NCI-H2029 (cell line): Measurements from ENCODE around the gene LRRC4C.
"Not testable (repeated sequence)": the region's sequence is repeated elsewhere in the genome, so short reads cannot be mapped to it uniquely, and the experiment has no call there.

Experiments used
- DNase-seq: peaks from one replicate; lab custom pipeline; 2025; lab: John Stamatoyannopoulos, UW

LRRC4C gene

GRCh38 chr11:41018224-41018623, 441.2 kb downstream of the LRRC4C start:
- no peak for DNase-seq

GRCh38 chr11:41010361-41011050, 448.9 kb downstream of the LRRC4C start:
- no peak for DNase-seq

GRCh38 chr11:41005986-41006385, 453.5 kb downstream of the LRRC4C start:
- DNase-seq = no peak

GRCh38 chr11:41003339-41004282, 455.8 kb downstream of the LRRC4C start:
- no peak for DNase-seq

GRCh38 chr11:40998920-40999319, 460.5 kb downstream of the LRRC4C start:
- no peak for DNase-seq

- DNase-seq = no peak
Measured at GRCh38 chr11:40987776-40988435, 471.5 kb downstream of the LRRC4C start.

GRCh38 chr11:40986320-40986719, 473.1 kb downstream of the LRRC4C start:
- no peak for DNase-seq

GRCh38 chr11:40975076-40975475, 484.4 kb downstream of the LRRC4C start:
- no peak for DNase-seq

GRCh38 chr11:40974186-40974795, 485.2 kb downstream of the LRRC4C start:
- no peak for DNase-seq

GRCh38 chr11:40958707-40959106, 500.7 kb downstream of the LRRC4C start:
- no peak for DNase-seq

- DNase-seq = no peak
Measured at GRCh38 chr11:40952479-40952878, 507.0 kb downstream of the LRRC4C start.

- no peak for DNase-seq
Measured at GRCh38 chr11:40938002-40938401, 521.5 kb downstream of the LRRC4C start.

- no peak for DNase-seq
Measured at GRCh38 chr11:40924915-40925314, 534.5 kb downstream of the LRRC4C start.

- no peak for DNase-seq
Measured at GRCh38 chr11:40921246-40921645, 538.2 kb downstream of the LRRC4C start.

- not testable (repeated sequence) for DNase-seq
Measured at GRCh38 chr11:40910774-40911173, 548.7 kb downstream of the LRRC4C start.

- no peak for DNase-seq
Measured at GRCh38 chr11:40894501-40894900, 565.0 kb downstream of the LRRC4C start.

GRCh38 chr11:40885250-40885954, 574.0 kb downstream of the LRRC4C start:
- no peak for DNase-seq

- DNase-seq = no peak
Measured at GRCh38 chr11:40882301-40882700, 577.2 kb downstream of the LRRC4C start.

- no peak for DNase-seq
Measured at GRCh38 chr11:40879911-40880310, 579.5 kb downstream of the LRRC4C start.

GRCh38 chr11:40877981-40878380, 581.5 kb downstream of the LRRC4C start:
- DNase-seq = no peak

- no peak for DNase-seq
Measured at GRCh38 chr11:40877256-40877655, 582.2 kb downstream of the LRRC4C start.
